GM19324 (cell line): ENCODE measurements around the gene ZMYND15.
A peak's percentile ranks its signal among the peaks of the same experiment; 100 is the strongest.

Experiments used
- ATAC-seq: cut with Tn5 transposase; IDR thresholded peaks from one replicate; pipeline ENCODE4 v1.9.1; 2021; ENCODE audit warnings: mild to moderate bottlenecking, moderate library complexity; ENCODE audit not compliant: unreplicated experiment, low FRiP score

The ZMYND15 gene

GRCh38 chr17:4780325-4780955 is 40.8 kb downstream of the ZMYND15 start:
- no peak for ATAC-seq

DNA sequence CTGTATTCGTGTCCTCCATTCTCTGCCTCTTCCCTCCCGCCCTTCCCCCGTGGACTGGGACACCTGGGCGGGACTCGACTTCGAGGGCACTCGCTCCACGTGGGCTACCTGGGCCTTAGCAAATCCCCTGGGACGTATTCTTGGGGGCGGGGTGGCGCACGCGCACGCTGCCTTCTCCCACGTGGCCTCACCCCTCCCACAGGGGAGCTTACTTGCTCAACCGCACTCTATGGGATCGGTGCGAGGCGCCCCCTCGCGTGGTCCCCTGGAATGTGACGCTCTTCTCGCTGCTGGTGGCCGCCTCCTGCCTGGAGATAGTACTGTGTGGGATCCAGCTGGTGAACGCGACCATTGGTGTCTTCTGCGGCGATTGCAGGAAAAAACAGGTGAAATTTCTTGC is 43.0 kb downstream of the ZMYND15 start:
- no peak for ATAC-seq

DNA sequence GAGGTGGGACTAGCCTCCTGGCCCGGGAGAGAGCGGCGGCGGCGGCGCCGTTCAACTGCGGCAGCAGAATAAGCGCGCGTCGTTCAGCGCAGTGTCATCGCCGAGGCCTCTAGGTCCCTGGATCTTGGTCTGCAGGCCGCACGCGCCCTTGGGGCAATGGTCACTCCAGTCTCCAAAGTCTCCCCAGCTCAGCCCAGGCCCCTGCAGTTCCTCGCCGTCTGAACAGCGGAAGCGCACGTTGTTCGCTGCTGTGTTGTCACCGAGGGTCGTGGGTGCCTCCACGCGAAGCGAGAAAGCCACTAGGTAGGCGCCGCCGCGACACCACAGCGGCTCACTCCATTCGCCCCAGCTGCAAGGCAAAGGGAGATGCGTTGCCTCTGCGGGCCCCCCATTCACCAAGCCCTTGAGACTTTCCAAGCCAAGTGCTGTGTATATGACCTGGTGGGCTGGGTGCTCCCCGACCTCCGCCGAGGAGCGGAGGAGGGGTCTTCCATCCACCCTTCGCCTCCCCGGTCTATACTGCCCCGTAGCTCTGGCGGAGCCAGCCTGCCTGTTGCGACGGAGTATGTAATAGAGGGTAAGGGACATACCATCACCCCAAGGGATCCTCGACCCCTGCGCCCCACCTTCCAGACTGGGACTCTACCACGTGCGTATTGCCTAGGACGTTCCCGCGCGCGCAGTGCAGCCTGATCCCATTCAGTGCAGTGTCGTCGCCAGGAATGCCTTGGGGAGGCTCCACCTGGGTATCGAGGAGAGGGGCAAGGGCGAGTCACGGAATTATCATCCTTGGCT is 45.9 kb downstream of the ZMYND15 start:
- ATAC-seq, result no peak

GRCh38 chr17:4786106-4786511 is 46.5 kb downstream of the ZMYND15 start, which contains the start of gene VMO1:
Gene VMO1 (minus strand): TSS chr17:4786364. CDS start chr17:4786352, 12 bp downstream.
- no peak for ATAC-seq

GRCh38 chr17:4786516-4786915 is 46.9 kb downstream of the ZMYND15 start:
- ATAC-seq, result no peak

DNA sequence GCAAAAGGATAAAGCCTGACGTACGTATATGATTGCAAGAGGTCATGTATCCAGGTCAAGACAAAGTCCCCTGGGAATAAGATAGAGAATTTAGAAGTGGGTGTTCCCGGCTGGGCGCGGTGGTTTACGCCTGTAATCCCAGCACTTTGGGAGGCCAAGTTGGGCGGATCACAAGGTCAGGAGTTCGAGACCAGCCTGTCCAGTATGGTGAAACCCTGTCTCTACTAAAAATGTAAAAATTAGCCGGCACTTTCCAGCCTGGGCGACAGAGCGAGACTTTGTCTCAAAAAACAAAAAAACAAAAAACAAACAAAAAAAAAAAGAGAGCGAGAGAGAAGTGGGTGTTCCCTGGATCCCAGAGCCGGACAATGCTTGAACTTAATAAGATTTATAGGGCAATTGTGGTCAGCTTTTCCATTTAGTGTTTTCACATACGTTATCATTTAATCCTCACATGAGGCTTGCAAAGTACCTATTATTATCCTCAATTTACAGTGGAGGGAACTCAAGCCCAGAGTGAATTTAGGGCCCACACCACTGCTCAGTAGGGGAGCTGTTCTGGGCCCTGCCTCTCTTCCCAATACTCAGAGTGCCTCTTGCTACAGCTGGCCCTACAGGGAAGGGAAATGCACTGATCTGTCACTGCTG is 48.6 kb downstream of the ZMYND15 start:
- ATAC-seq, result no peak

GRCh38 chr17:4788807-4789700 is 49.4 kb downstream of the ZMYND15 start, which contains the start of gene GLTPD2:
Gene GLTPD2 (plus strand): TSS chr17:4788964. CDS start chr17:4789012, 48 bp downstream.
- ATAC-seq, result no peak

DNA sequence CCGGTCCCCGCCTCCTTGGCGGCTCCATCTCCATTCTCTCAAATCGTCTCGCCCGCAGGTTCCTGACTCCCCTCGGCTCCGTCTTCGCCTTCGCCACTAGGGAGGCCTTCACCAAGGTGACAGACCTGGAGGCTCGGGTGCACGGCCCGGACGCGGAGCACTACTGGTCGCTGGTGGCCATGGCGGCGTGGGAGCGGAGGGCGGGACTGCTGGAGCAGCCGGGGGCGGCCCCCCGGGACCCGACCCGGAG is 50.0 kb downstream of the ZMYND15 start:
- ATAC-seq, result no peak

DNA sequence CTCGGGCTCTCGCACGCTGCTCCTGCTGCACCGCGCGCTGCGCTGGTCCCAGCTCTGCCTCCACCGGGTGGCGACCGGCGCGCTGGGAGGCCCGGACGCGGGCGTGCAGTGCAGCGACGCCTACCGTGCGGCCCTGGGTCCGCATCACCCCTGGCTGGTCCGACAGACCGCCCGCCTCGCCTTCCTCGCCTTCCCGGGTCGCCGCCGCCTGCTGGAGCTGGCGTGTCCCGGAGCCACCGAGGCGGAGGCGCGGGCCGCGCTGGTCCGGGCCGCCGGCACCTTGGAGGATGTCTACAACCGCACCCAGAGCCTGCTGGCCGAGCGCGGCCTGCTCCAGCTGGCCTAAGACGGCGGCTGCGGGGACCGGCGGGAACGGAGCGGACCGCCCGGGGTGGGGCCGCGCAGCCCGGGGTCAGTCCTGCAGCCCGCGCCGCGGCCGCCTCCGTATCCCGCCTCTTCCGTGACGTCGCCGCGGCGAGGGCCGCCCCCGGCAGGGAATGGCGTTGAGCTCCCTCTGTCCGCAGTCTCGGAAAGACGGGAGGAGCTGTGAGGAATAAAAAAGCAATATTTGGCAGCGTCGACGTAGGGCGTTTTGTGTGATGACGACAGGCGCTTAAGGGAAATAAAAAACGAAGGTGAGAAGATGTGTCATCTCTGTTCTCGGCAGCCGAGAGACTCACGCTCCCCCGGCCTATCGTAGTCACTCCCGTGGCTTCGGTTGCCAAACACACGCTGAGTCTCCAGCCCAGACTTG is 50.5 kb downstream of the ZMYND15 start:
- ATAC-seq, result peak; percentile 87

GRCh38 chr17:4790705-4791088 is 51.1 kb downstream of the ZMYND15 start:
- no peak for ATAC-seq

DNA sequence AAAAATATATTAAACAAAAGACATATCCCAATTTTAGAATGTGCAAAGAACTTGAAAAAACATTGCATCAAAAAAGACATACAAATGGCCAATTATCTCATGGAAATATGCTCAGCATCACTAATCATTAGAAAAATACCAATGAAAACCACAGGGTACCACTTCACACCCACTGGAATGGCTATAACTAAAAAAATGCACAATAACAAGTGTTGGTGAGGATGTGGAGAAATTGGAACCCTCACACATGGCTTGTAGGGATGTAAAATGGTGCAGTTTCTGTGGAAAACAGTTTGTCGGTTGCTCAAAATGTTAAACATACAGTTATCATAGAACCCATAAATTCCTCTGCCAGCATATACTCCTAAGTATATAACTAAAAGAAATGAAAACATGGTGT is 55.5 kb downstream of the ZMYND15 start:
- ATAC-seq, result no peak
